GM23338 (cell line): ENCODE measurements around the gene LARGE1. TPM values are rescaled to one million over a fixed set of nuclear protein-coding genes. Genes with fewer than 3 reads are reported as not detected.

Experiments used
- ATAC-seq: fragments of 200-7000 bp; cut with Tn5 transposase; 3 replicates; pipeline ENCODE4 v1.9.1; 2020
- DNase-seq: peaks from one replicate; pipeline ENCODE4 v3.0.0-alpha.2; 2015; ENCODE audit warnings: low spot score
- H2AFZ ChIP-seq: fragments of 200-600 bp; sonication (generic); 2 replicates; pipeline ENCODE4 v1.8.0; 2016; ENCODE audit warnings: antibody characterized with exemption, mild to moderate bottlenecking, moderate library complexity
- H3F3A ChIP-seq: fragments of 200-600 bp; sonication (generic); replicated peaks from 2 replicates; pipeline ENCODE4 v1.8.0; 2017; ENCODE audit warnings: antibody characterized with exemption, mixed run types, low read depth
- H3K27ac ChIP-seq: fragments of 200-600 bp; sonication (generic); 2 replicates; pipeline ENCODE4 v1.6.1; 2016; ENCODE audit warnings: low read depth
- H3K27me3 ChIP-seq: fragments of 200-600 bp; sonication (generic); 2 replicates; pipeline ENCODE4 v1.8.0; 2016; ENCODE audit warnings: mild to moderate bottlenecking, mixed run types, moderate library complexity; ENCODE audit not compliant: insufficient read depth
- H3K36me3 ChIP-seq: fragments of 200-600 bp; sonication (generic); 2 replicates; pipeline ENCODE4 v1.8.0; 2016; ENCODE audit warnings: mild to moderate bottlenecking; ENCODE audit not compliant: insufficient read depth
- H3K4me1 ChIP-seq: fragments of 200-600 bp; sonication (generic); 2 replicates; pipeline ENCODE4 v1.8.0; 2016; ENCODE audit warnings: mild to moderate bottlenecking, moderate library complexity; ENCODE audit not compliant: insufficient read depth
- H3K4me2 ChIP-seq: fragments of 200-600 bp; sonication (generic); 2 replicates; pipeline ENCODE4 v1.7.1; 2017; ENCODE audit warnings: mixed run types
- H3K4me3 ChIP-seq: fragments of 200-600 bp; sonication (generic); 2 replicates; pipeline ENCODE4 v1.6.1; 2016; ENCODE audit warnings: mixed run types
- H3K79me2 ChIP-seq: fragments of 200-600 bp; sonication (generic); replicated peaks from 2 replicates; pipeline ENCODE4 v1.8.0; 2017; ENCODE audit warnings: mild to moderate bottlenecking; ENCODE audit not compliant: insufficient read depth
- H3K9me2 ChIP-seq: fragments of 200-600 bp; sonication (generic); 2 replicates; pipeline ENCODE4 v1.8.0; 2017; ENCODE audit not compliant: insufficient read depth
- H4K20me1 ChIP-seq: fragments of 200-600 bp; sonication (generic); replicated peaks from 2 replicates; pipeline ENCODE4 v1.8.0; 2017; ENCODE audit warnings: mild to moderate bottlenecking; ENCODE audit not compliant: insufficient read depth
- H3K27ac Mint-ChIP-seq: 2 replicates; pipeline ENCODE4 v1.8.0; 2020; ENCODE audit warnings: inconsistent platforms, mild to moderate bottlenecking, moderate library complexity, mixed read lengths
- H3K27me3 Mint-ChIP-seq: 3 replicates; pipeline ENCODE4 v1.8.0; 2022; ENCODE audit warnings: low read depth, mild to moderate bottlenecking, moderate library complexity, mixed read lengths, inconsistent platforms; ENCODE audit not compliant: insufficient read depth, poor library complexity
- H3K36me3 Mint-ChIP-seq: 3 replicates; pipeline ENCODE4 v1.8.0; 2021; ENCODE audit warnings: low read depth, mild to moderate bottlenecking, inconsistent platforms, moderate library complexity, mixed read lengths
- H3K4me1 Mint-ChIP-seq: 3 replicates; pipeline ENCODE4 v1.8.0; 2020; ENCODE audit warnings: mild to moderate bottlenecking, inconsistent platforms, mixed read lengths
- H3K4me3 Mint-ChIP-seq: 3 replicates; pipeline ENCODE4 v1.8.0; 2021; ENCODE audit warnings: moderate library complexity, mild to moderate bottlenecking, inconsistent platforms, mixed read lengths
- H3K9me3 Mint-ChIP-seq: 3 replicates; pipeline ENCODE4 v1.8.0; 2020; ENCODE audit warnings: moderate library complexity, mild to moderate bottlenecking, inconsistent platforms, mixed read lengths
- CREB1 ChIP-seq: fragments of 250-450 bp; sonication (Bioruptor Pico); IDR thresholded peaks from 2 replicates; pipeline ENCODE4 v1.5.0; 2020; ENCODE audit warnings: low read depth, mild to moderate bottlenecking, moderate library complexity
- EZH2 ChIP-seq: fragments of 200-600 bp; sonication (generic); IDR thresholded peaks from one replicate; pipeline ENCODE4 v1.8.0; 2017; ENCODE audit warnings: antibody characterized with exemption, mild to moderate bottlenecking, low read depth; ENCODE audit not compliant: unreplicated experiment
- EZH2phosphoT487 ChIP-seq: fragments of 200-600 bp; sonication (generic); IDR thresholded peaks from one replicate; pipeline ENCODE4 v1.8.1; 2018; ENCODE audit warnings: antibody characterized with exemption; ENCODE audit not compliant: unreplicated experiment
- JUNB ChIP-seq: IDR thresholded peaks from one replicate; pipeline ENCODE4 v1.6.1; 2016; ENCODE audit warnings: antibody characterized with exemption; ENCODE audit not compliant: unreplicated experiment
- NANOG ChIP-seq: IDR thresholded peaks from 2 replicates; pipeline ENCODE4 v1.6.1; 2016; ENCODE audit warnings: antibody characterized with exemption, borderline replicate concordance
- POLR2AphosphoS5 ChIP-seq: IDR thresholded peaks from 2 replicates; pipeline ENCODE4 v1.6.1; 2016; ENCODE audit warnings: antibody characterized with exemption, low read depth
- STAT1 ChIP-seq: IDR thresholded peaks from one replicate; pipeline ENCODE4 v1.6.1; 2016; ENCODE audit warnings: antibody characterized with exemption; ENCODE audit not compliant: unreplicated experiment
- ZNF114 ChIP-seq: fragments of 250-450 bp; sonication (Bioruptor Pico); IDR thresholded peaks from 2 replicates; pipeline ENCODE4 v1.5.0; 2020; ENCODE audit warnings: mild to moderate bottlenecking, moderate library complexity
- ZNF331 ChIP-seq: fragments of 250-450 bp; sonication (Bioruptor Pico); IDR thresholded peaks from 2 replicates; pipeline ENCODE4 v1.5.0; 2020; ENCODE audit warnings: low read depth, mild to moderate bottlenecking, moderate library complexity
- polyA plus RNA-seq: library from polyadenylated mRNA; unstranded; fragments of >200 nt; fragmentation: Nextera tagmentation; extraction: Ambion mirVana; gene quantifications from 2 replicates; pipeline ENCODE4 v1.2.1, GENCODE V29; 2016
- total RNA-seq: library from RNA; depleted of rRNA; stranded (reverse); fragments of >200 nt; shearing (Covaris generic); gene quantifications from 2 replicates; pipeline ENCODE4 v1.2.3, GENCODE V29; 2014
- TF ChIP-seq, protein P1 (sequence below), 2 experiments: fragments of 200-600 bp in 1 of 2; sonication (generic) in 1 of 2; conservative IDR thresholded peaks; 2 replicates each; pipeline versions ENCODE4 v1.5.1 to v1.6.1; 2016 to 2017; ENCODE audit warnings: antibody characterized with exemption in 2 of 2, low read depth in 2 of 2, mild to moderate bottlenecking in 2 of 2, moderate library complexity in 1 of 2
- TF ChIP-seq, protein P2 (sequence below): IDR thresholded peaks from 2 replicates; pipeline ENCODE4 v1.6.1; 2016; ENCODE audit warnings: antibody characterized with exemption
- TF ChIP-seq, protein P3 (sequence below): IDR thresholded peaks from one replicate; pipeline ENCODE4 v1.6.1; 2018; ENCODE audit warnings: antibody characterized with exemption; ENCODE audit not compliant: unreplicated experiment
- TF ChIP-seq, protein P4 (sequence below): fragments of 250-450 bp; sonication (Bioruptor Pico); IDR thresholded peaks from 2 replicates; pipeline ENCODE4 v1.5.0; 2020; ENCODE audit warnings: mild to moderate bottlenecking, moderate library complexity

The LARGE1 gene
- total and polyA plus RNA-seq, 2 experiments from 2014 or later, result 12.8 to 75.6 TPM

DNA sequence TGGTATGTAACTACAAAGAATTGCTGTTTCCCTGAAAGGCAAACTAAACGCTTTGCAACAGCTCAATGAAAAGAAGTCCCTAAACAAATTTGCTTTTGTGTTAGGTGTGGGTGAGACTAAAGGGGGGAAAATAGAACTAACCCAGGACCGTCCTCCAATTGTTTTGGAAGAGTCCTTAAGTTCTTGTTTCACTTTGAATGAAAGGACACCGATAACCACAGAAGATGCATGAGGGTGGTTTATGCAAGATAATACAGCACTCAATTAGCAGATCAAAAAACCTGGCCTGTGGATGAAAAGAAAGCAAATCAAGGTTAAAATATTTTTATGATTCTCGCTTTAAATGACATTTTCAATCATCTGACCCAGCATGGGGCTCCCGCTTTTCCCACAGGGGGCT, 557.6 kb downstream of the LARGE1 start (continued):
- no peak for TF ChIP-seq STAT1
- TF ChIP-seq EZH2, result no peak
- TF ChIP-seq CREB1 (CRISPR knock-in tag), result no peak
- no peak for TF ChIP-seq JUNB

DNA sequence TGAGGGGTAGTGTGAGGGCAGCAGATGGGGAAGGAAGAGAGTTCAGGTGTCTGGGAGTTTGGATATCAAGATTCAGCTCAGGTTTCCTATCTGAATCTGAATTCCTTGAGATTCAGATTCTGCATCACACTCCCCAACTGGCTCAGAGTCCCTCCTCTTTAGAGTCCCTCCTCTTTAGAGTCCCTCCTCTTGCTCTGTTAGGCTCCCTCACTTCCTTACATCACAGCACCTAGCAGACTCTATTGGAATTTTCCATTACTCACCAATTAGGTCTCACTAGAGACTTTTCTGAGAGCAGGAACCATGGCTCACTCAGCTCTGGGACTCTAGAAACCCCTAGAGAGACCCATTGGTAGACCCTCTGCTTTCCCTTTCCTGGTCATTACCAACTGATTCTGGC, 558.7 kb downstream of the LARGE1 start:
- Histone ChIP-seq H3K27me3 (no peaks in the 10 kb centered on the region), H3K4me3 (no peak overlapping the region), H3K4me2 (no peak overlapping the region), H3F3A (no peaks in the 10 kb centered on the region), H4K20me1 (peaks cover 7% of the 10 kb centered on the region), H3K36me3 (no peaks in the 10 kb centered on the region; the same call in none of the 2 replicates), H3K4me1 (0 out of 2 replicates have a peak, but pooled peaks cover 15% of the 10 kb centered on the region), H3K27ac (no peak overlapping the region), H3K79me2 (no peaks in the 10 kb centered on the region), H2AFZ (no peak overlapping the region), H3K9me2 (0 out of 2 replicates have a peak, but pooled peaks cover 4% of the 10 kb centered on the region)
- H3K4me3 Mint-ChIP-seq, result no peak overlapping the region
- peaks cover 3% of the 10 kb centered on the region; the same call in 1 of the 3 replicates for H3K4me1 Mint-ChIP-seq
- peaks cover 10% of the 10 kb centered on the region for H3K27me3 Mint-ChIP-seq
- H3K27ac Mint-ChIP-seq, result no peak overlapping the region
- peaks cover 21% of the 10 kb centered on the region for H3K36me3 Mint-ChIP-seq
- H3K9me3 Mint-ChIP-seq, result no peaks in the 10 kb centered on the region
- DNase-seq (peak; percentile 57), ATAC-seq (peak; percentile 84)
- TF ChIP-seq EZH2 (no peak), STAT1 (no peak), EZH2phosphoT487 (no peak), POLR2AphosphoS5 (no peak), CREB1 (CRISPR knock-in tag) (no peak), NANOG (no peak), ZNF114 (CRISPR knock-in tag) (no peak), JUNB (no peak), ZNF331 (no peak)
- TF ChIP-seq, protein P1, sequence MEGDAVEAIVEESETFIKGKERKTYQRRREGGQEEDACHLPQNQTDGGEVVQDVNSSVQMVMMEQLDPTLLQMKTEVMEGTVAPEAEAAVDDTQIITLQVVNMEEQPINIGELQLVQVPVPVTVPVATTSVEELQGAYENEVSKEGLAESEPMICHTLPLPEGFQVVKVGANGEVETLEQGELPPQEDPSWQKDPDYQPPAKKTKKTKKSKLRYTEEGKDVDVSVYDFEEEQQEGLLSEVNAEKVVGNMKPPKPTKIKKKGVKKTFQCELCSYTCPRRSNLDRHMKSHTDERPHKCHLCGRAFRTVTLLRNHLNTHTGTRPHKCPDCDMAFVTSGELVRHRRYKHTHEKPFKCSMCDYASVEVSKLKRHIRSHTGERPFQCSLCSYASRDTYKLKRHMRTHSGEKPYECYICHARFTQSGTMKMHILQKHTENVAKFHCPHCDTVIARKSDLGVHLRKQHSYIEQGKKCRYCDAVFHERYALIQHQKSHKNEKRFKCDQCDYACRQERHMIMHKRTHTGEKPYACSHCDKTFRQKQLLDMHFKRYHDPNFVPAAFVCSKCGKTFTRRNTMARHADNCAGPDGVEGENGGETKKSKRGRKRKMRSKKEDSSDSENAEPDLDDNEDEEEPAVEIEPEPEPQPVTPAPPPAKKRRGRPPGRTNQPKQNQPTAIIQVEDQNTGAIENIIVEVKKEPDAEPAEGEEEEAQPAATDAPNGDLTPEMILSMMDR (conservative IDR thresholded peaks at IDR 0.05; ENCODE audit: low read depth in 2 of 2), result no peak
- TF ChIP-seq, protein P2, sequence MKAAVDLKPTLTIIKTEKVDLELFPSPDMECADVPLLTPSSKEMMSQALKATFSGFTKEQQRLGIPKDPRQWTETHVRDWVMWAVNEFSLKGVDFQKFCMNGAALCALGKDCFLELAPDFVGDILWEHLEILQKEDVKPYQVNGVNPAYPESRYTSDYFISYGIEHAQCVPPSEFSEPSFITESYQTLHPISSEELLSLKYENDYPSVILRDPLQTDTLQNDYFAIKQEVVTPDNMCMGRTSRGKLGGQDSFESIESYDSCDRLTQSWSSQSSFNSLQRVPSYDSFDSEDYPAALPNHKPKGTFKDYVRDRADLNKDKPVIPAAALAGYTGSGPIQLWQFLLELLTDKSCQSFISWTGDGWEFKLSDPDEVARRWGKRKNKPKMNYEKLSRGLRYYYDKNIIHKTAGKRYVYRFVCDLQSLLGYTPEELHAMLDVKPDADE, result no peak
- TF ChIP-seq, protein P3, sequence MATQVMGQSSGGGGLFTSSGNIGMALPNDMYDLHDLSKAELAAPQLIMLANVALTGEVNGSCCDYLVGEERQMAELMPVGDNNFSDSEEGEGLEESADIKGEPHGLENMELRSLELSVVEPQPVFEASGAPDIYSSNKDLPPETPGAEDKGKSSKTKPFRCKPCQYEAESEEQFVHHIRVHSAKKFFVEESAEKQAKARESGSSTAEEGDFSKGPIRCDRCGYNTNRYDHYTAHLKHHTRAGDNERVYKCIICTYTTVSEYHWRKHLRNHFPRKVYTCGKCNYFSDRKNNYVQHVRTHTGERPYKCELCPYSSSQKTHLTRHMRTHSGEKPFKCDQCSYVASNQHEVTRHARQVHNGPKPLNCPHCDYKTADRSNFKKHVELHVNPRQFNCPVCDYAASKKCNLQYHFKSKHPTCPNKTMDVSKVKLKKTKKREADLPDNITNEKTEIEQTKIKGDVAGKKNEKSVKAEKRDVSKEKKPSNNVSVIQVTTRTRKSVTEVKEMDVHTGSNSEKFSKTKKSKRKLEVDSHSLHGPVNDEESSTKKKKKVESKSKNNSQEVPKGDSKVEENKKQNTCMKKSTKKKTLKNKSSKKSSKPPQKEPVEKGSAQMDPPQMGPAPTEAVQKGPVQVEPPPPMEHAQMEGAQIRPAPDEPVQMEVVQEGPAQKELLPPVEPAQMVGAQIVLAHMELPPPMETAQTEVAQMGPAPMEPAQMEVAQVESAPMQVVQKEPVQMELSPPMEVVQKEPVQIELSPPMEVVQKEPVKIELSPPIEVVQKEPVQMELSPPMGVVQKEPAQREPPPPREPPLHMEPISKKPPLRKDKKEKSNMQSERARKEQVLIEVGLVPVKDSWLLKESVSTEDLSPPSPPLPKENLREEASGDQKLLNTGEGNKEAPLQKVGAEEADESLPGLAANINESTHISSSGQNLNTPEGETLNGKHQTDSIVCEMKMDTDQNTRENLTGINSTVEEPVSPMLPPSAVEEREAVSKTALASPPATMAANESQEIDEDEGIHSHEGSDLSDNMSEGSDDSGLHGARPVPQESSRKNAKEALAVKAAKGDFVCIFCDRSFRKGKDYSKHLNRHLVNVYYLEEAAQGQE, result no peak
- TF ChIP-seq, protein P4, sequence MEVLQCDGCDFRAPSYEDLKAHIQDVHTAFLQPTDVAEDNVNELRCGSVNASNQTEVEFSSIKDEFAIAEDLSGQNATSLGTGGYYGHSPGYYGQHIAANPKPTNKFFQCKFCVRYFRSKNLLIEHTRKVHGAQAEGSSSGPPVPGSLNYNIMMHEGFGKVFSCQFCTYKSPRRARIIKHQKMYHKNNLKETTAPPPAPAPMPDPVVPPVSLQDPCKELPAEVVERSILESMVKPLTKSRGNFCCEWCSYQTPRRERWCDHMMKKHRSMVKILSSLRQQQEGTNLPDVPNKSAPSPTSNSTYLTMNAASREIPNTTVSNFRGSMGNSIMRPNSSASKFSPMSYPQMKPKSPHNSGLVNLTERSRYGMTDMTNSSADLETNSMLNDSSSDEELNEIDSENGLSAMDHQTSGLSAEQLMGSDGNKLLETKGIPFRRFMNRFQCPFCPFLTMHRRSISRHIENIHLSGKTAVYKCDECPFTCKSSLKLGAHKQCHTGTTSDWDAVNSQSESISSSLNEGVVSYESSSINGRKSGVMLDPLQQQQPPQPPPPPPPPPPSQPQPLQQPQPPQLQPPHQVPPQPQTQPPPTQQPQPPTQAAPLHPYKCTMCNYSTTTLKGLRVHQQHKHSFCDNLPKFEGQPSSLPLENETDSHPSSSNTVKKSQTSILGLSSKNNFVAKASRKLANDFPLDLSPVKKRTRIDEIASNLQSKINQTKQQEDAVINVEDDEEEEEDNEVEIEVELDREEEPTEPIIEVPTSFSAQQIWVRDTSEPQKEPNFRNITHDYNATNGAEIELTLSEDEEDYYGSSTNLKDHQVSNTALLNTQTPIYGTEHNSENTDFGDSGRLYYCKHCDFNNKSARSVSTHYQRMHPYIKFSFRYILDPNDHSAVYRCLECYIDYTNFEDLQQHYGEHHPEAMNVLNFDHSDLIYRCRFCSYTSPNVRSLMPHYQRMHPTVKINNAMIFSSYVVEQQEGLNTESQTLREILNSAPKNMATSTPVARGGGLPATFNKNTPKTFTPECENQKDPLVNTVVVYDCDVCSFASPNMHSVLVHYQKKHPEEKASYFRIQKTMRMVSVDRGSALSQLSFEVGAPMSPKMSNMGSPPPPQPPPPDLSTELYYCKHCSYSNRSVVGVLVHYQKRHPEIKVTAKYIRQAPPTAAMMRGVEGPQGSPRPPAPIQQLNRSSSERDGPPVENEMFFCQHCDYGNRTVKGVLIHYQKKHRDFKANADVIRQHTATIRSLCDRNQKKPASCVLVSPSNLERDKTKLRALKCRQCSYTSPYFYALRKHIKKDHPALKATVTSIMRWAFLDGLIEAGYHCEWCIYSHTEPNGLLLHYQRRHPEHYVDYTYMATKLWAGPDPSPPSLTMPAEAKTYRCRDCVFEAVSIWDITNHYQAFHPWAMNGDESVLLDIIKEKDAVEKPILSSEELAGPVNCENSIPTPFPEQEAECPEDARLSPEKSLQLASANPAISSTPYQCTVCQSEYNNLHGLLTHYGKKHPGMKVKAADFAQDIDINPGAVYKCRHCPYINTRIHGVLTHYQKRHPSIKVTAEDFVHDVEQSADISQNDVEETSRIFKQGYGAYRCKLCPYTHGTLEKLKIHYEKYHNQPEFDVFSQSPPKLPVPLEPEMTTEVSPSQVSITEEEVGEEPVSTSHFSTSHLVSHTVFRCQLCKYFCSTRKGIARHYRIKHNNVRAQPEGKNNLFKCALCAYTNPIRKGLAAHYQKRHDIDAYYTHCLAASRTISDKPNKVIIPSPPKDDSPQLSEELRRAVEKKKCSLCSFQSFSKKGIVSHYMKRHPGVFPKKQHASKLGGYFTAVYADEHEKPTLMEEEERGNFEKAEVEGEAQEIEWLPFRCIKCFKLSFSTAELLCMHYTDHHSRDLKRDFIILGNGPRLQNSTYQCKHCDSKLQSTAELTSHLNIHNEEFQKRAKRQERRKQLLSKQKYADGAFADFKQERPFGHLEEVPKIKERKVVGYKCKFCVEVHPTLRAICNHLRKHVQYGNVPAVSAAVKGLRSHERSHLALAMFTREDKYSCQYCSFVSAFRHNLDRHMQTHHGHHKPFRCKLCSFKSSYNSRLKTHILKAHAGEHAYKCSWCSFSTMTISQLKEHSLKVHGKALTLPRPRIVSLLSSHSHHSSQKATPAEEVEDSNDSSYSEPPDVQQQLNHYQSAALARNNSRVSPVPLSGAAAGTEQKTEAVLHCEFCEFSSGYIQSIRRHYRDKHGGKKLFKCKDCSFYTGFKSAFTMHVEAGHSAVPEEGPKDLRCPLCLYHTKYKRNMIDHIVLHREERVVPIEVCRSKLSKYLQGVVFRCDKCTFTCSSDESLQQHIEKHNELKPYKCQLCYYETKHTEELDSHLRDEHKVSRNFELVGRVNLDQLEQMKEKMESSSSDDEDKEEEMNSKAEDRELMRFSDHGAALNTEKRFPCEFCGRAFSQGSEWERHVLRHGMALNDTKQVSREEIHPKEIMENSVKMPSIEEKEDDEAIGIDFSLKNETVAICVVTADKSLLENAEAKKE (CRISPR knock-in tag), result no peak
